SK-N-SH (cell line): Measurements from ENCODE around the gene PTGFRN. TPM values are rescaled to one million over a fixed set of nuclear protein-coding genes. Genes with fewer than 3 reads are reported as not detected.

Experiments used
- CTCF ChIA-PET: fragments of 300-600, 350-600 bp; formaldehyde crosslinking; extraction: SDS; loops from one replicate; lab custom pipeline; 2021; lab: Yijun Ruan, JAX
- POLR2A ChIA-PET: fragments of 350-600 bp; sonication (Branson Sonifier 250); formaldehyde crosslinking; extraction: SDS; loops from one replicate; lab custom pipeline; 2020; ENCODE audit warnings: antibody characterized with exemption, inconsistent platforms; lab: Yijun Ruan, JAX
- DNase-seq: peaks from one replicate; pipeline ENCODE4 v3.0.0; 2012
- H2AFZ ChIP-seq: fragments of 200-600 bp; sonication (generic); 2 replicates; pipeline ENCODE4 v1.8.1; 2016; ENCODE audit warnings: antibody characterized with exemption, mild to moderate bottlenecking, low read depth
- H3F3A ChIP-seq: fragments of 200-600 bp; sonication (generic); replicated peaks from 2 replicates; pipeline ENCODE3; 2016; ENCODE audit warnings: antibody characterized with exemption, mild to moderate bottlenecking; ENCODE audit not compliant: insufficient read depth
- H3K27ac ChIP-seq, 2 experiments: fragments of 200-500 bp in 1 of 2; fragments of 200-600 bp in 1 of 2; sonication (Bioruptor generic) in 1 of 2; sonication (generic), shearing (Covaris generic) in 1 of 2; 2 replicates each; pipeline versions ENCODE4 v1.5.1 to v1.6.1; 2014 to 2016; ENCODE audit warnings: low read depth in 2 of 2, inconsistent platforms in 1 of 2, low read length in 1 of 2, mild to moderate bottlenecking in 1 of 2, mixed read lengths in 1 of 2
- H3K27me3 ChIP-seq: fragments of 200-600 bp; sonication (generic), shearing (Covaris generic); 2 replicates; pipeline ENCODE4 v1.6.1; 2016; ENCODE audit warnings: mixed run types; ENCODE audit not compliant: insufficient read depth
- H3K36me3 ChIP-seq, 2 experiments: fragments of 200-500 bp in 1 of 2; fragments of 200-600 bp in 1 of 2; sonication (Bioruptor generic) in 1 of 2; sonication (generic) in 1 of 2; replicated peaks in 1 of 2; 2 replicates each; pipeline versions ENCODE3 to v1.5.1; 2014 to 2016; ENCODE audit warnings: low read length in 1 of 2, mild to moderate bottlenecking in 1 of 2; ENCODE audit not compliant: insufficient read depth in 2 of 2, control insufficient read depth in 1 of 2
- H3K4me1 ChIP-seq, 2 experiments: fragments of 200-500 bp in 1 of 2; fragments of 200-600 bp in 1 of 2; sonication (Bioruptor generic) in 1 of 2; sonication (generic), shearing (Covaris generic) in 1 of 2; 2 replicates each; pipeline versions ENCODE4 v1.5.1 to v1.6.1; 2014 to 2016; ENCODE audit warnings: low read depth in 1 of 2, low read length in 1 of 2, mixed run types in 1 of 2; ENCODE audit not compliant: insufficient read depth in 2 of 2, control insufficient read depth in 1 of 2
- H3K4me2 ChIP-seq: fragments of 200-600 bp; sonication (generic), shearing (Covaris generic); 2 replicates; pipeline ENCODE4 v1.6.1; 2017; ENCODE audit warnings: mixed run types
- H3K4me3 ChIP-seq, 2 experiments: fragments of 200-500 bp in 1 of 2; fragments of 200-600 bp in 1 of 2; sonication (Bioruptor generic) in 1 of 2; sonication (generic), shearing (Covaris generic) in 1 of 2; 2 replicates each; pipeline versions ENCODE4 v1.5.1 to v1.8.1; 2014 to 2016; ENCODE audit warnings: low read depth in 2 of 2, inconsistent platforms in 1 of 2, low read length in 1 of 2, mild to moderate bottlenecking in 1 of 2, mixed read lengths in 1 of 2, moderate library complexity in 1 of 2
- H3K79me2 ChIP-seq: fragments of 200-600 bp; sonication (generic); 2 replicates; pipeline ENCODE4 v1.8.1; 2017; ENCODE audit warnings: mild to moderate bottlenecking; ENCODE audit not compliant: insufficient read depth
- H3K9ac ChIP-seq: fragments of 200-600 bp; sonication (generic); 2 replicates; pipeline ENCODE4 v1.6.1; 2017; ENCODE audit warnings: mixed run types
- H3K9me2 ChIP-seq: fragments of 200-600 bp; sonication (generic); 2 replicates; pipeline ENCODE4 v1.6.1; 2017; ENCODE audit warnings: mixed run types
- H3K9me3 ChIP-seq: fragments of 200-600 bp; sonication (generic); 2 replicates; pipeline ENCODE4 v1.6.1; 2017; ENCODE audit warnings: mixed run types, mild to moderate bottlenecking, moderate library complexity
- H4K20me1 ChIP-seq: fragments of 200-600 bp; sonication (generic); 2 replicates; pipeline ENCODE4 v1.6.1; 2017; ENCODE audit warnings: mild to moderate bottlenecking, mixed run types; ENCODE audit not compliant: insufficient read depth
- CHD2 ChIP-seq: fragments of 150-350 bp; IDR thresholded peaks from 2 replicates; pipeline ENCODE4 v1.6.1; 2018; ENCODE audit warnings: low read length; ENCODE audit not compliant: partially characterized antibody
- CTCF ChIP-seq: fragments of 200-600 bp; sonication (generic); IDR thresholded peaks from 2 replicates; pipeline ENCODE4 v1.6.1; 2017; ENCODE audit warnings: antibody characterized with exemption, mild to moderate bottlenecking, moderate library complexity
- ELF1 ChIP-seq: IDR thresholded peaks from 2 replicates; pipeline ENCODE4 v1.4.0; 2012
- EP300 ChIP-seq, 2 experiments: IDR thresholded peaks; 2 replicates each; pipeline versions ENCODE4 v1.4.0 to v1.6.1; 2012; ENCODE audit warnings: borderline replicate concordance in 1 of 2, low read depth in 1 of 2, low read length in 1 of 2
- EZH2phosphoT487 ChIP-seq: fragments of 200-600 bp; sonication (generic); IDR thresholded peaks from 2 replicates; pipeline ENCODE4 v1.6.1; 2017; ENCODE audit warnings: low read depth, mixed run types, mild to moderate bottlenecking, antibody characterized with exemption, moderate library complexity, borderline replicate concordance
- FOXM1 ChIP-seq: IDR thresholded peaks from 2 replicates; pipeline ENCODE4 v1.4.0; 2012; ENCODE audit warnings: low read depth, mild to moderate bottlenecking
- GATA2 ChIP-seq: sonication (generic); formaldehyde crosslinking; IDR thresholded peaks from 2 replicates; pipeline ENCODE4 v1.5.0; 2020; ENCODE audit warnings: mild to moderate bottlenecking, missing genetic modification reagents
- JUND ChIP-seq: IDR thresholded peaks from 2 replicates; pipeline ENCODE4 v1.4.0; 2012
- MXI1 ChIP-seq: IDR thresholded peaks from 2 replicates; pipeline ENCODE4 v1.6.1; 2012; ENCODE audit warnings: mild to moderate bottlenecking, low read depth, low read length, improper control_type of control experiment
- NRF1 ChIP-seq: IDR thresholded peaks from 2 replicates; pipeline ENCODE4 v1.6.1; 2012; ENCODE audit warnings: low read depth, mild to moderate bottlenecking, low read length
- PBX3 ChIP-seq: IDR thresholded peaks from 2 replicates; pipeline ENCODE4; 2012
- RCOR1 ChIP-seq: fragments of 150-350 bp; IDR thresholded peaks from 2 replicates; pipeline ENCODE4 v1.6.1; 2017; ENCODE audit warnings: antibody characterized with exemption, low read length
- RFX5 ChIP-seq: IDR thresholded peaks from 2 replicates; pipeline ENCODE4 v1.6.1; 2012; ENCODE audit warnings: mild to moderate bottlenecking, improper control_type of control experiment, low read length
- TAF1 ChIP-seq: IDR thresholded peaks from 2 replicates; pipeline ENCODE4 v1.6.1; 2012; ENCODE audit warnings: low read depth, mild to moderate bottlenecking, low read length, moderate library complexity, borderline replicate concordance
- TCF12 ChIP-seq: IDR thresholded peaks from 2 replicates; pipeline ENCODE4 v1.4.0; 2012
- TEAD4 ChIP-seq: IDR thresholded peaks from 2 replicates; pipeline ENCODE4 v1.4.0; 2012; ENCODE audit warnings: mild to moderate bottlenecking, borderline replicate concordance; ENCODE audit not compliant: insufficient read depth
- USF1 ChIP-seq: IDR thresholded peaks from 2 replicates; pipeline ENCODE4 v1.4.0; 2012; ENCODE audit warnings: low read depth, borderline replicate concordance
- USF2 ChIP-seq: fragments of 150-350 bp; IDR thresholded peaks from 2 replicates; pipeline ENCODE4 v1.6.1; 2017; ENCODE audit warnings: antibody characterized with exemption, low read length, low read depth, borderline replicate concordance
- YY1 ChIP-seq: IDR thresholded peaks from 2 replicates; pipeline ENCODE4 v1.4.0; 2012; ENCODE audit warnings: low read depth, mild to moderate bottlenecking
- ZBTB33 ChIP-seq: IDR thresholded peaks from 2 replicates; pipeline ENCODE4 v1.4.0; 2012; ENCODE audit warnings: low read depth, borderline replicate concordance
- WGBS: methylation state at CpG from one replicate; pipeline ENCODE4 v1.1.6; 2017; ENCODE audit warnings: low lambda C conversion rate; 5-methylcytosine and 5-hydroxymethylcytosine counted together
- polyA plus RNA-seq, 3 experiments: library from polyadenylated mRNA; depleted of rRNA; stranded (reverse); fragments of >200 nt; gene quantifications; 2 replicates each; pipeline ENCODE4 v1.2.3, GENCODE V29; 2012

PTGFRN gene
- polyA plus RNA-seq, 1 of the 3 experiments (the other 2 are of a cell fraction), result 22.4 TPM

- Histone ChIP-seq H3K4me3 (no peak overlapping the region), H3K79me2 (no peaks in the 10 kb centered on the region), H3K27ac (no peak overlapping the region), H4K20me1 (no peaks in the 10 kb centered on the region), H2AFZ (no peak overlapping the region), H3K4me2 (no peak overlapping the region), H3K9ac (no peak overlapping the region), H3K9me3 (no peaks in the 10 kb centered on the region), H3K4me1 (no peaks in the 10 kb centered on the region), H3K9me2 (no peaks in the 10 kb centered on the region), H3K36me3 (no peaks in the 10 kb centered on the region), H3F3A (no peaks in the 10 kb centered on the region), H3K27me3 (no peaks in the 10 kb centered on the region)
- WGBS, result 88% methylated on average over 12 of the region's 12 CpGs
- TF ChIP-seq JUND, result no peak
- TF ChIP-seq CHD2, result no peak
- no peak for TF ChIP-seq GATA2 (CRISPR knock-in tag)
- no peak for TF ChIP-seq NRF1
- TF ChIP-seq MXI1, result no peak
- no peak for TF ChIP-seq USF2
- no peak for TF ChIP-seq USF1
- TF ChIP-seq TAF1, result no peak
- TF ChIP-seq TEAD4, result no peak
- no peak for TF ChIP-seq ELF1
- no peak for TF ChIP-seq EP300 (IDR thresholded peaks at IDR 0.05; ENCODE audit: borderline replicate concordance in 1 of 2, low read depth in 1 of 2, low read length in 1 of 2)
- TF ChIP-seq TCF12, result no peak
- no peak for TF ChIP-seq PBX3
- no peak for TF ChIP-seq FOXM1
- no peak for TF ChIP-seq RFX5
- no peak for TF ChIP-seq ZBTB33
- no peak for TF ChIP-seq YY1
- TF ChIP-seq CTCF, result no peak
- no peak for TF ChIP-seq EZH2phosphoT487
- TF ChIP-seq RCOR1, result no peak
- POLR2A ChIA-PET, result no interaction called here
- CTCF ChIA-PET, result no interaction called here
- DNase-seq, result no peak
Observed at GRCh38 chr1:116990612-116991151, 81.0 kb downstream of the PTGFRN start.
